MCF 10A (cell line): ENCODE results near the gene SLC35A4. TPM values are rescaled to one million over a fixed set of nuclear protein-coding genes. Genes with fewer than 3 reads are reported as not detected.

Experiments used
- Bru-seq: library from RNA; stranded (reverse); fragments of 400-500 nt; gene quantifications from one replicate; lab custom pipeline; 2021; lab: Mats Ljungman, UMichigan
- BruChase-seq, 2 experiments: library from RNA; stranded (reverse); fragments of 400-500 nt; gene quantifications; one replicate each; lab custom pipeline; 2021; lab: Mats Ljungman, UMichigan
- BruUV-seq: library from RNA; stranded (reverse); fragments of 400-500 nt; replicated peaks from 2 replicates; lab custom pipeline; 2021; lab: Mats Ljungman, UMichigan
- CTCF ChIA-PET: fragments of 300-600 bp; sonication (Branson Sonifier 250); formaldehyde crosslinking; extraction: SDS; loops from one replicate; lab custom pipeline; 2021; ENCODE audit warnings: antibody characterized with exemption, inconsistent platforms; lab: Yijun Ruan, JAX
- POLR2A ChIA-PET: fragments of 300-600, 350-650 bp; sonication (Branson Sonifier 250); formaldehyde crosslinking; extraction: SDS; loops from one replicate; lab custom pipeline; 2020; ENCODE audit warnings: antibody characterized with exemption, inconsistent platforms; lab: Yijun Ruan, JAX
- DNase-seq: peaks from one replicate; pipeline ENCODE4 v3.0.0-alpha.2; 2018; ENCODE audit not compliant: unreplicated experiment
- H3K27ac Mint-ChIP-seq: one replicate; pipeline ENCODE4 v1.8.0; 2022; ENCODE audit warnings: mild to moderate bottlenecking, low read depth, mixed read lengths; ENCODE audit not compliant: unreplicated experiment
- H3K27me3 Mint-ChIP-seq: one replicate; pipeline ENCODE4 v1.8.0; 2022; ENCODE audit warnings: mixed read lengths; ENCODE audit not compliant: insufficient read depth, unreplicated experiment
- H3K36me3 Mint-ChIP-seq: one replicate; pipeline ENCODE4 v1.8.0; 2022; ENCODE audit warnings: mild to moderate bottlenecking, moderate library complexity, mixed read lengths; ENCODE audit not compliant: insufficient read depth, unreplicated experiment
- H3K4me1 Mint-ChIP-seq: one replicate; pipeline ENCODE4 v1.8.0; 2022; ENCODE audit warnings: mixed read lengths; ENCODE audit not compliant: insufficient read depth, unreplicated experiment
- H3K4me3 Mint-ChIP-seq: one replicate; pipeline ENCODE4 v1.8.0; 2022; ENCODE audit warnings: mild to moderate bottlenecking, moderate library complexity, mixed read lengths; ENCODE audit not compliant: unreplicated experiment
- H3K9me3 Mint-ChIP-seq: one replicate; pipeline ENCODE4 v1.8.0; 2022; ENCODE audit warnings: mixed read lengths; ENCODE audit not compliant: unreplicated experiment
- CTCF ChIP-seq: fragments of 200-600 bp; IDR thresholded peaks from one replicate; pipeline ENCODE4 v1.8.0; 2022; ENCODE audit warnings: antibody characterized with exemption, mild to moderate bottlenecking; ENCODE audit not compliant: unreplicated experiment
- intact Hi-C: fragments of 100-400 bp; cut with micrococcal nuclease; formaldehyde crosslinking; loops from 2 replicates; pipeline ENCODE4 v1.14.1; 2022
- long read RNA-seq: library from polyadenylated mRNA; stranded (forward); transcript quantifications from one replicate; pipeline ENCODE4 v2.0.0, GENCODE V29; 2022
- total RNA-seq: library from RNA; stranded (reverse); gene quantifications from 2 replicates; pipeline ENCODE4 v1.2.3, GENCODE V29; 2022

The SLC35A4 gene
- 84.0 and 119 TPM in 2 replicates for total RNA-seq
- Bru-seq, nascent RNA, result percentile 84 among the genes with signal in this experiment
- percentile 98 among the genes with signal in this experiment for BruChase-seq, experiment 1, labeled RNA remaining after a 6-hour chase
- percentile 96 among the genes with signal in this experiment for BruChase-seq, experiment 2, labeled RNA remaining after a 2-hour chase
- long read RNA-seq, transcript SLC35A4-202 (2 exons, 3,617 nt), result minor isoform, 25 of 356 reads
- long read RNA-seq, transcript SLC35A4-201 (3 exons, 3,041 nt), result major isoform, 313 of 356 reads
- long read RNA-seq, partial matches to known transcripts, result 13 of 356 reads
- long read RNA-seq, other reads (novel, unspliced or antisense), result 5 of 356 reads

- Mint-ChIP-seq H3K9me3 (no peaks in the 10 kb centered on the region), H3K36me3 (peaks cover 24% of the 10 kb centered on the region), H3K27ac (peak within 1 kb of the TSS; percentile 95), H3K4me1 (peaks cover 22% of the 10 kb centered on the region), H3K4me3 (peak within 1 kb of the TSS; percentile 84), H3K27me3 (no peaks in the 10 kb centered on the region)
- intact Hi-C loops, result loop anchor here (1.0 kb wide), 1 partner anchor 75 kb away; the partner anchor contains the start of gene TMCO6
- POLR2A ChIA-PET, result interaction anchor here (0.5 to 12.0 kb wide), 24 partner anchors 9 to 1436 kb away, joined by 3 to 188 read pairs (median 8); partner anchors contain the start of genes ANKHD1, CD14, EIF4EBP3 and HARS1
- CTCF ChIA-PET, result interaction anchor here (0.5 to 4.3 kb wide), 7 partner anchors 10 to 247 kb away, joined by 3 to 28 read pairs (median 5); partner anchors contain the start of gene TMCO6
- TF ChIP-seq CTCF, result no peak
- BruUV-seq, result no TSS peak
- peak; percentile 99 for DNase-seq
Observed at GRCh38 chr5:140564196-140565023, at the start of gene SLC35A4, which contains the start of gene APBB3. TSS of gene SLC35A4 (plus strand) at chr5:140564828. CDS start at chr5:140567170, 2,342 bp downstream. TSS of gene APBB3 (minus strand) at chr5:140564598. CDS start at chr5:140564245, 353 bp downstream.

DNA sequence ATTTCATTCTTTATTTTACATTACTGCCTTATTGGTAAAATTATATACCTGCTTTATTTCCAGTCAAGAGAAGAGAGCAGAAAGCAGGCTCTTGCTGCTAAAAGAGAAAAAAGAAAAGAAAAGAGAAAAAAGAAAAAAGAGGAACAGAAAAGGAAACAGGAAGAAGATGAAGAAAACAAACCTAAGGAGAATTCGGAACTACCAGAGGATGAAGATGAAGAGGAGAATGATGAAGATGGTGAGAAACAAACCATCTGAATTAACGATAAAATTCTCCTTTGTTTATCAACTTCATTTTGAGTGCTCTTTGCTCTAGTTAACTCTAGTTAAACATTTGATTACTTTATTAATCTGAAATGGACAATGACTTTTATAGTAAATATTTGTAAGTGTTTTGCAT, 40.6 kb upstream of the SLC35A4 start:
- POLR2A ChIA-PET, result no interaction called here
- no peaks in the 10 kb centered on the region for H3K4me1 Mint-ChIP-seq
- no peak overlapping the region for H3K4me3 Mint-ChIP-seq
- no peak for DNase-seq
- CTCF ChIA-PET, result interaction anchor here (1.8 kb wide), 1 partner anchor 9 kb away, joined by 4 read pairs; no protein-coding TSS in a partner anchor
- no peaks in the 10 kb centered on the region for H3K27me3 Mint-ChIP-seq
- peaks cover 80% of the 10 kb centered on the region for H3K36me3 Mint-ChIP-seq
- no peaks in the 10 kb centered on the region for H3K9me3 Mint-ChIP-seq
- no TSS peak for BruUV-seq
- H3K27ac Mint-ChIP-seq, result no peak overlapping the region
- TF ChIP-seq CTCF, result no peak
- intact Hi-C loops, result no loop called here

DNA sequence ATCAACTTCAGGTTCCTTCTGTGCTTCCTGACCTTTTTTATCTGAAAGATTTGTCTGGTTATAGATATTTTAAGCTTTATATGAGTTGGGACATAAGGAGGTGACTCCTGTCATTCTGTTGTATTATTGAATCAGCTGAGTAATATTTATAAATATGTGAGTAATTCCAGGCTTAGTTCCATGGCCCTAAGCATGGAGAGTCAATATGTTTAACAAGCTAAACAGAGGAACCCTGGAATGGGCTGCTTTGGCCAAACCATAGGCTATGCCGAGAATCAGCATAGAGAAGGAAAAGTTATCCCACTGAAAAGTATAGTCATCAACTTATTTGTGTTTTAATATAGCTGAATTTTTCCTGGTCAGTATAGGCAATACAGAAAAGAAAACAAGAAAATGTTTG, 24.4 kb upstream of the SLC35A4 start:
- Mint-ChIP-seq H3K36me3 (peaks cover 99% of the 10 kb centered on the region), H3K4me3 (no peak overlapping the region), H3K4me1 (no peaks in the 10 kb centered on the region), H3K9me3 (no peaks in the 10 kb centered on the region), H3K27ac (no peak overlapping the region), H3K27me3 (no peaks in the 10 kb centered on the region)
- ChIA-PET CTCF (interaction anchor here (0.8 to 1.2 kb wide), 2 partner anchors 102 to 176 kb away, joined by 3 to 4 read pairs; no protein-coding TSS in a partner anchor), POLR2A (interaction anchor here (0.6 to 2.1 kb wide), 5 partner anchors 9 to 147 kb away, joined by 3 to 7 read pairs (median 3); partner anchors contain the start of gene ANKHD1)
- DNase-seq, result no peak
- BruUV-seq, result no TSS peak
- intact Hi-C loops, result loop anchor here (10.0 kb wide), 1 partner anchor 295 kb away; no protein-coding TSS in a partner anchor
- TF ChIP-seq CTCF, result no peak
